ENCODE measurements around the gene ASL.
"Not testable (repeated sequence)": the region's sequence is repeated elsewhere in the genome, so short reads cannot be mapped to it uniquely, and the experiment has no call there.

ASL gene

GRCh38 chr7:66076462-66077329, 1.1 kb downstream of the ASL start:
- no peak for DNase-seq (ENCODE audit: low read depth in 2 of 2)

DNA sequence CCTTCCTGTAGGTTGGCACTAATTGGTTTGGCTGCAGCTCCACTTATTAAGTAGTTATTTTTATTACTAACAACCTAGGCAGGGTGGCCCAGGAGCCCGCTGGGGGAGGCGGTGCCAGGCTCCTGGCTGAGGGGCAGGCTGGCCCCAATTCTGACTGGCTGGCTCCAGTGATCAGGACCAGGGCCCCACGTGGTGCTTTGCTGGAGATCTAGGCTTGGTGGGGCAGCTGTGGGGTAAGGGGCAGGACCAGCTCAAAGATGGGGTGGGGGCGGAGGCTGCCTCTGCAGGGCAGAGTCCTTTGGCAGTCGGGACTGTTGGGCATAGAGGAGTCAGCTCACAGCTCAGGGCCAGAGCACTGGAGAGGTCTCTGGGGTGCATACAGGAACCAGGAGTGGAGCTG, 2.4 kb downstream of the ASL start:
- no peak for DNase-seq (ENCODE audit: low read depth in 2 of 2)

GRCh38 chr7:66082083-66082482, 6.5 kb downstream of the ASL start:
- no peak for DNase-seq (ENCODE audit: low read depth in 2 of 2)

DNA sequence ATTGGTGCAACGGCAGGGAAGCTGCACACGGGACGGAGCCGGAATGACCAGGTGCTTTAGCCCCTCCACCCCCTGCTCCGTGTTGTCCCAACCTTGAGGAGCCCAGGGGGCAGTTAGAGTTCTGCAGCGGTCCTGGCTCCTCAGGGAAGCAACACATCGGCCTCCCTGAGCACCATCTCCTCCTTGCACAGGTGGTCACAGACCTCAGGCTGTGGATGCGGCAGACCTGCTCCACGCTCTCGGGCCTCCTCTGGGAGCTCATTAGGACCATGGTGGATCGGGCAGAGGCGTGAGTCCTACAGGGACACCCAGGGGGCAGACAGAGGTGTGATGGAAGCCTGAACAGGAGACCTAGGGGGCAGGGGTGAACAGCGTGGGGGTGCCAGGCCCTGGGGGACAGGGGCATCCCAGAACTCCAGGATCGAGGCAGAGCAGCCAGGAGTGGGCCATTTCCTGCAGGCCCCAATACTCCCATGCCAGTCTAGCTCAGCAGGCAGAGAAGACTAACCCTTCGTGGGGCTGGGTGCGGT, 7.3 kb downstream of the ASL start:
- no peak for DNase-seq (ENCODE audit: low read depth in 2 of 2)

DNA sequence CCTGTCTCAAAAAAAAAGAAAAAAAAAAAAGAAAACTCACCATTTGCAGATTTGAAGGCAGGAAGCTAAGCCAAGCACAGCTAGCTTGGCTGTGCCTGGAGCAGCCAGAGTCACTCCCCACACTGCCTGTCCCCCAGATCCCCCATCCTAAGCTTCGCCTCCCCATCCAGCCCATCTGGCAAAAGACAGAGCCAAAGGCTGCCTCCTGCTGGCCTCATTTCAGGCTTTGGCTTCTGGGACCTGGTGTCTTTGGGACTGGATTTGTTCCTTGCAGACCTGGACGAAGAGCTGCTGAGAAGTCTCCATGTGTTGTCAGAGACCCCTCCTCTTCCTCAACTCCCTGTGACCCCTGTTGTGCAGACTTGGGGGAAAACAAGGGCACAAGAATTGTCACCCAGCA, 8.1 kb downstream of the ASL start:
- DNase-seq (ENCODE audit: low read depth in 2 of 2), result no peak

- no peak for DNase-seq (ENCODE audit: low read depth in 2 of 2)
Observed at GRCh38 chr7:66088861-66089838, 13.5 kb downstream of the ASL start.

- no peak for DNase-seq (ENCODE audit: low read depth in 2 of 2)
Observed at GRCh38 chr7:66092654-66093053, 17.0 kb downstream of the ASL start.

DNA sequence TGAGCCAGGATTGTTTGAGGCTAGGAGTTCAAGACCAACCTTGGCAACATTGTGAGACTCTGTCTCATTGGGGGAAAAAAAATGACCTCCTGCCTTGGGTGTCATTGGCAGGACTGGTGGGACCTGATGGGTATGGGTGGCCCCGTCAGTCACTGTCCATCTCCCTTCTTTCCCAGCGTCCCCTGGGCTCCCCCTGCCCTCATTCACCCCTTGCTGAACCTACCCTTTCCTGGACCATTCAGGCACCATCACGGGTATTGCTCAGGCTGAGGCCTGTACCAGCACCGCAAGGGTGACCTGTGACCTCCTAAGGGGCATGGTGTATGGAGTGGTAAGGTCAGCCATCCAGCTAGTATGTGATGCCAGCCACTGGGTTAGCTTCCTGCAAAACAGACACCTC, 19.4 kb downstream of the ASL start:
- DNase-seq (ENCODE audit: low read depth in 2 of 2), result no peak

DNA sequence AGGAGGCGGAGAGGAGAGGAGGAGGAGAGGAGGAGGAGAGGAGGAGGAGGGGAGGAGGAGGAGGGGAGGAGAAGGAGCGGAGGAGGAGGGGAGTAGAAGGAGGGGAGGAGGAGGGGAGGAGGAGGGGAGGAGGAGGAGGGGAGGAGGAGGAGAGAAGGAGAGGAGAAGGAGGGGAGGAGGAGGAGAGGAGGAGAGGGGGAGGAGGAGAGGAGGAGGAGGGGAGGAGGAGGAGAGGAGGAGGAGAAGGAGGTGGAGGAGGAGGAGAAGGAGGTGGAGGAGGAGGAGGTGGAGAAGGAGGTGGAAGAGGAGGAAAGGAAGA, 23.6 kb downstream of the ASL start:
- no peak for DNase-seq (ENCODE audit: low read depth in 2 of 2)

GRCh38 chr7:66099551-66100407, 24.2 kb downstream of the ASL start:
- DNase-seq (ENCODE audit: low read depth in 2 of 2), result peak in 1 of 2 donors; percentile 5

GRCh38 chr7:66100408-66101050, 24.9 kb downstream of the ASL start:
- DNase-seq (ENCODE audit: low read depth in 2 of 2), result no peak

DNA sequence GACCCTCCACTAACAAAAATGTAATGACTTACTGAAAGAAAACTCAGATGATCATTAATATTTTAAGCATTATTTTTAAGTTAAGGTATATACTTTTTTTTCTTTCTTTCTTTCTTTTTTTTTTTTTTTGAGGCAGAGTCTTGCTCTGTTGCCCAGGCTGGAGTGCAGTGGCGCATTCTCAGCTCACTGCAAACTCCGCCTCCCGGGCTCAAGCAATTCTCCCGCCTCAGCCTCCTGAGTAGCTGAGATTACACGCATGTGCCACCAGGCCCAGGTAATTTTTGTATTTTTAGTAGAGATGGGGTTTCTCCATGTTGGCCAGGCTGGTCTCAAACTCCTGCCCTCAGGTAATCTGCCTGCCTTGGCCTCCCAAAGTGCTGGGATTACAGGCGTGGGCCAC, 26.5 kb downstream of the ASL start:
- not testable (repeated sequence) for DNase-seq (ENCODE audit: low read depth in 2 of 2)

DNA sequence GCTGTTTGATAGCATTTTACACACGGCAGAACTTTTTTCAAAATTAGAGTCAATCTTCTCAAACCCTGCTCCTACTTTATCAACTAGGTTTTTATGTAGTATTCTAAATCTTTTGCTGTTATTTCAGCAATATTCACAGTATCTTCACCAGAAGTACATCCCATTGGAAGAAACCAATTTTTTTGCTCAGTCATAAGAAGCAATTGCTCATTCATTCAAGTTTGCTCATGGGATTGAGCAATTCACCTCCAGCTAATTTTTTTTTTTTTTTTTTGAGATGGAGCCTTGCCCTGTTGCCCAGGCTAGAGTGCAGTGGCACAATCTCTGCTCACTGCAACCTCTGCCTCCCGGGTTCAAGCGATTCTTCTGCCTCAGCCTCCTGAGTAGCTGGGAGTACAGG, 28.4 kb downstream of the ASL start:
- not testable (repeated sequence) for DNase-seq (ENCODE audit: low read depth in 2 of 2)

GRCh38 chr7:66105263-66105748, 29.7 kb downstream of the ASL start:
- DNase-seq (ENCODE audit: low read depth in 2 of 2), result no peak

DNA sequence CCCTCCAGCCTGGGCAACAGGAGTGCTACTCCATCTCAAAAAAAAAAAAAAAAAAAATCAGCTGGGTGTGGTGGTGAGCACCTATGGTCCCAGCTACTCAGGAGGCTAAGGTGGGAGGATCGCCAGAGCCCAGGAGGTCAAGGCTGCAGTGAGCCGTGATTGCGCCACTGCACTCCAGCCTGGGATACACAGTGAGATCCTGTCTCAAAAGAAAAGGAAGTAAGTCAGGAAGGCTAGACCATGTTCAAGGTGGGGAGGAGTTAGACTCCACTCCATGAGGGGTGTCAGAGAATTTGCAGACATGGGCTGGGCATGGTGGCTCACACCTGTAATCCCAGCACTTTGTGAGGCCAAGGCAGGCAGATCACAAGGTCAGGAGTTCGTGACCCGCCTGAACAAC, 32.8 kb downstream of the ASL start:
- not testable (repeated sequence) for DNase-seq (ENCODE audit: low read depth in 2 of 2)

DNA sequence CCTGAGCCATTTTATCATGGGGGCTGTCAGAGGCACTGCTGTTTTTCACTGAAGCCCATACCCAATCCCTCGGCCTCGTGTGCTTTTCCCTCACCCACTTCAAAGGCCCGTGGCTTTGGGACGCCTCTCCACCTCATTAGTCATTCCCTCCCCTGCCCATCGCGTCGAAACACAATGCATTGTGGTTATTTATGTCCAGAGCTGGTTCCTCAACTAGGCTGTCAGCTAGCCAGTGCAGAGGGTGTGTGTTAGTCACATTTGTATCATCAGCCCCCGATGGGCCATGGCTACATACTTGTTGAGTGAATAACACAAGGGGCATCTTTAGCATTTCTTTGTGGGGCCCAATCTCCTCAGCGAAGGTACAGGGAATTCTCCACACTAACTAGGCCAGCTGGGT, 35.2 kb downstream of the ASL start:
- DNase-seq (ENCODE audit: low read depth in 2 of 2), result no peak

DNA sequence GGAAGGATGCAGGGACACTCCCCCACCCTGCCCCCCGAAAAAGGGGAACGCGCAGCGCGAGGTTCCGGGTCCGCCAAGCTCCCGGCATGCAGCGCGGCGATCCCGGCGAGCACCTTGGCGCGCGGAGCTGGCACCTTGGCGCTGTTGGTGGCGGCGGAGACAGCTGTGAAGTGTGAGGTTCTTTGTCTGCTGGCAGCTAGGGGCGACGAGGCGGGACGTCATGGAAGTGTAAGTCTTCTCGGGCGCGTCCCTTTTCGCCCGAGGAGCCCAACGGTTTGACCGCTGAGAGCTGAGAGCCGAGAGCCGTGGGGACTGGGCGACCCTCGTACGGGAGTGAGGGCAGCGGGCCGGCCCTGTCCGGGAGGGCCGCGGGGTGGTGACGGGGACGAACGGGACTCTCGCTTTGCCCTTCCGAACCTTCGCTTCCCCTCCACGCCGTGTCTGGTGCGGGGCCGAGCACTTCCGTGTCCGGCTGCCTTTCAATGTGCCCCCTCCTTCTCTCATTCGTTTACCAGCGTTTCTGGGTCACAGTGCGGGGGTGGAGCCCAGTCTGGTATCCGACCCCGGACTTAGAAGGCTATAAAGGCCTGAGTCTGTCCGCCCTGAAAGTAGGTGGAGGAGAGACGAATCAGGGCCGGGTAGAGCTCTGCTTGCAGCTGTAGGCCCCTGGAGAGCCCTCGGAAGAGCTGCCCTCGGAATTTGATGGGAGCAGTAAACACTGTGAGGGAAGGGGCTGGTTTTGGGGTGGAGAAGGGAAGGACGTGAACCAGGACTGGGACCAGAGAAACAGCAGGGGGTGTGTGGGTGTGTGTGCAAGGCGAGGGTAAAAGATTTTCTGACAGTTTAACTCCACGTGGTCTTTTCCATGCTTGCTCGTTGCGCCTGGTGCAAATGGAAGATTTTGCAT, 39.4 kb downstream of the ASL start, which contains the start of gene CRCP:
TSS of gene CRCP (plus strand) at position 105 of the 907 bp plus-strand sequence. CDS start at position 221, 116 bp downstream.
- peak; percentile 65 to 79 for DNase-seq (ENCODE audit: low read depth in 2 of 2)

- not testable (repeated sequence) for DNase-seq (ENCODE audit: low read depth in 2 of 2)
Observed at GRCh38 chr7:66116680-66117420, 41.2 kb downstream of the ASL start.

GRCh38 chr7:66118603-66119002, 43.0 kb downstream of the ASL start:
- no peak for DNase-seq (ENCODE audit: low read depth in 2 of 2)

Data from stimulated activated CD8-positive, alpha-beta memory T cell treated with anti-CD3 and anti-CD28 coated beads, Interleukin-7, amount 100 ng/mL, for 4 hours (primary cell).